Urinary bladder (tissue), 4 donors: ENCODE data around the gene ARHGAP28. TPM values are rescaled to one million over a fixed set of nuclear protein-coding genes. Genes with fewer than 3 reads are reported as not detected.

Experiments used
- DNase-seq: peaks from one replicate; pipeline ENCODE4 v3.0.0-alpha.2; 2015; ENCODE audit errors: extremely low spot score
- H3K27ac ChIP-seq: one replicate; pipeline ENCODE4 v1.5.1; 2013; ENCODE audit warnings: low read depth, mild to moderate bottlenecking, moderate library complexity
- H3K36me3 ChIP-seq: one replicate; pipeline ENCODE4 v1.6.1; 2013; ENCODE audit warnings: mild to moderate bottlenecking, moderate library complexity; ENCODE audit not compliant: insufficient read depth
- H3K4me1 ChIP-seq: one replicate; pipeline ENCODE4 v1.6.1; 2013; ENCODE audit warnings: mild to moderate bottlenecking, moderate library complexity; ENCODE audit not compliant: insufficient read depth
- H3K4me3 ChIP-seq: one replicate; pipeline ENCODE4 v1.5.1; 2013; ENCODE audit warnings: low read depth, low read length
- WGBS: extraction: QIAGEN DNeasy Blood & Tissue Kit; methylation state at CpG from one replicate; pipeline ENCODE4 v1.1.7; 2013; 5-methylcytosine and 5-hydroxymethylcytosine counted together
- polyA plus RNA-seq: library from polyadenylated mRNA; stranded (reverse); fragments of 200-250 nt; gene quantifications from one replicate; pipeline ENCODE4 v1.2.3, GENCODE V29; 2013
- total RNA-seq: library from RNA; depleted of rRNA; stranded (reverse); fragments of >200 nt; gene quantifications from one replicate; pipeline ENCODE4 v1.2.3, GENCODE V29; 2014
- donor health status: healthy with polysubstance abuse.
- donor health status: healthy.

The ARHGAP28 gene
- total and polyA plus RNA-seq, 2 donors: 9.1 to 84.0 TPM

- no peaks in the 10 kb centered on the region for H3K36me3 ChIP-seq
- 75% methylated on average over 2 of the region's 2 CpGs for WGBS
- no peak for DNase-seq
- no peak overlapping the region for H3K27ac ChIP-seq
- peak overlapping the region; percentile 25 for H3K4me3 ChIP-seq
- H3K4me1 ChIP-seq: no peaks in the 10 kb centered on the region
These were observed 44.3 kb downstream of the ARHGAP28 start for GRCh38 chr18:6773777-6774176.

GRCh38 chr18:6775237-6775636 is 45.7 kb downstream of the ARHGAP28 start:
- Histone ChIP-seq H3K27ac (peak overlapping the region; percentile 32), H3K4me3 (peak overlapping the region; percentile 22), H3K36me3 (no peaks in the 10 kb centered on the region), H3K4me1 (no peaks in the 10 kb centered on the region)
- 65% methylated on average over 7 of the region's 7 CpGs for WGBS
- no peak for DNase-seq

GRCh38 chr18:6775702-6776101 is 46.2 kb downstream of the ARHGAP28 start:
- no peaks in the 10 kb centered on the region for H3K36me3 ChIP-seq
- H3K27ac ChIP-seq: no peak overlapping the region
- 30% methylated on average over 2 of the region's 2 CpGs for WGBS
- no peak for DNase-seq
- no peaks in the 10 kb centered on the region for H3K4me1 ChIP-seq
- H3K4me3 ChIP-seq: peak overlapping the region; percentile 22

GRCh38 chr18:6776188-6776587 is 46.7 kb downstream of the ARHGAP28 start:
- no peaks in the 10 kb centered on the region for H3K36me3 ChIP-seq
- no peak for DNase-seq
- 33% methylated on average over 7 of the region's 7 CpGs for WGBS
- H3K4me1 ChIP-seq: no peaks in the 10 kb centered on the region
- no peak overlapping the region for H3K4me3 ChIP-seq
- no peak overlapping the region for H3K27ac ChIP-seq

GRCh38 chr18:6777509-6777908 is 48.0 kb downstream of the ARHGAP28 start:
- Histone ChIP-seq H3K27ac (no peak overlapping the region), H3K4me1 (no peaks in the 10 kb centered on the region), H3K4me3 (no peak overlapping the region), H3K36me3 (no peaks in the 10 kb centered on the region)
- 96% methylated on average over 3 of the region's 3 CpGs for WGBS
- DNase-seq: no peak

GRCh38 chr18:6778459-6779247 is 49.1 kb downstream of the ARHGAP28 start:
- H3K36me3 ChIP-seq: no peaks in the 10 kb centered on the region
- no peak overlapping the region for H3K4me3 ChIP-seq
- no peak for DNase-seq
- 86% methylated on average over 5 of the region's 5 CpGs for WGBS
- H3K27ac ChIP-seq: no peak overlapping the region
- H3K4me1 ChIP-seq: no peaks in the 10 kb centered on the region

- H3K36me3 ChIP-seq: no peaks in the 10 kb centered on the region
- WGBS: 42% methylated on average over 7 of the region's 7 CpGs
- H3K27ac ChIP-seq: peak overlapping the region; percentile 79
- H3K4me1 ChIP-seq: no peaks in the 10 kb centered on the region
- no peak for DNase-seq
- H3K4me3 ChIP-seq: no peak overlapping the region
These were observed 51.7 kb downstream of the ARHGAP28 start for GRCh38 chr18:6781142-6781714.

GRCh38 chr18:6781796-6782195 is 52.3 kb downstream of the ARHGAP28 start:
- no peak overlapping the region for H3K27ac ChIP-seq
- H3K4me1 ChIP-seq: no peaks in the 10 kb centered on the region
- H3K4me3 ChIP-seq: no peak overlapping the region
- H3K36me3 ChIP-seq: no peaks in the 10 kb centered on the region
- DNase-seq: no peak

- Histone ChIP-seq H3K27ac (no peak overlapping the region), H3K4me1 (no peaks in the 10 kb centered on the region), H3K4me3 (no peak overlapping the region), H3K36me3 (no peaks in the 10 kb centered on the region)
- no peak for DNase-seq
- WGBS: 95% methylated on average over 1 of the region's 1 CpG
These were observed 53.3 kb downstream of the ARHGAP28 start for GRCh38 chr18:6782861-6783260.

GRCh38 chr18:6784046-6784445 is 54.5 kb downstream of the ARHGAP28 start:
- DNase-seq: no peak
- Histone ChIP-seq H3K36me3 (no peaks in the 10 kb centered on the region), H3K4me3 (no peak overlapping the region), H3K27ac (no peak overlapping the region), H3K4me1 (no peaks in the 10 kb centered on the region)
- WGBS: 44% methylated on average over 6 of the region's 6 CpGs

GRCh38 chr18:6785001-6785400 is 55.5 kb downstream of the ARHGAP28 start:
- DNase-seq: no peak
- no peaks in the 10 kb centered on the region for H3K4me1 ChIP-seq
- WGBS: 32% methylated on average over 2 of the region's 2 CpGs
- H3K4me3 ChIP-seq: no peak overlapping the region
- no peak overlapping the region for H3K27ac ChIP-seq
- no peaks in the 10 kb centered on the region for H3K36me3 ChIP-seq

GRCh38 chr18:6785411-6785810 is 55.9 kb downstream of the ARHGAP28 start:
- no peak for DNase-seq
- no peak overlapping the region for H3K27ac ChIP-seq
- H3K4me1 ChIP-seq: no peaks in the 10 kb centered on the region
- WGBS: 90% methylated on average over 3 of the region's 3 CpGs
- no peak overlapping the region for H3K4me3 ChIP-seq
- no peaks in the 10 kb centered on the region for H3K36me3 ChIP-seq

GRCh38 chr18:6792391-6792790 is 62.9 kb downstream of the ARHGAP28 start:
- WGBS: 78% methylated on average over 5 of the region's 5 CpGs
- no peak overlapping the region for H3K4me3 ChIP-seq
- no peak for DNase-seq

GRCh38 chr18:6793455-6793854 is 63.9 kb downstream of the ARHGAP28 start:
- Histone ChIP-seq H3K27ac (no peak overlapping the region), H3K4me1 (no peaks in the 10 kb centered on the region), H3K36me3 (no peaks in the 10 kb centered on the region), H3K4me3 (no peak overlapping the region)
- 90% methylated on average over 5 of the region's 5 CpGs for WGBS
- no peak for DNase-seq

More at GRCh38 chr18:6792391-6792790, 62.9 kb downstream of the ARHGAP28 start:
- Histone ChIP-seq H3K36me3 (no peaks in the 10 kb centered on the region), H3K4me1 (no peaks in the 10 kb centered on the region), H3K27ac (no peak overlapping the region)
